HL-60 (cell line): ENCODE measurements around the gene H2AZ1.

Experiments used
- REST ChIP-seq: IDR thresholded peaks from 2 replicates; pipeline ENCODE4 v1.6.1; 2012; ENCODE audit warnings: low read depth; ENCODE audit not compliant: insufficient replicate concordance
- SPI1 ChIP-seq: IDR thresholded peaks from 2 replicates; pipeline ENCODE4 v1.6.1; 2012; ENCODE audit warnings: low read depth, mild to moderate bottlenecking, borderline replicate concordance
- TF ChIP-seq, protein P1 (sequence below): IDR thresholded peaks from one replicate; pipeline ENCODE4 v1.5.1; 2011; ENCODE audit warnings: low read length, control low read depth, inconsistent platforms; ENCODE audit not compliant: insufficient read depth

- TF ChIP-seq, protein P1, sequence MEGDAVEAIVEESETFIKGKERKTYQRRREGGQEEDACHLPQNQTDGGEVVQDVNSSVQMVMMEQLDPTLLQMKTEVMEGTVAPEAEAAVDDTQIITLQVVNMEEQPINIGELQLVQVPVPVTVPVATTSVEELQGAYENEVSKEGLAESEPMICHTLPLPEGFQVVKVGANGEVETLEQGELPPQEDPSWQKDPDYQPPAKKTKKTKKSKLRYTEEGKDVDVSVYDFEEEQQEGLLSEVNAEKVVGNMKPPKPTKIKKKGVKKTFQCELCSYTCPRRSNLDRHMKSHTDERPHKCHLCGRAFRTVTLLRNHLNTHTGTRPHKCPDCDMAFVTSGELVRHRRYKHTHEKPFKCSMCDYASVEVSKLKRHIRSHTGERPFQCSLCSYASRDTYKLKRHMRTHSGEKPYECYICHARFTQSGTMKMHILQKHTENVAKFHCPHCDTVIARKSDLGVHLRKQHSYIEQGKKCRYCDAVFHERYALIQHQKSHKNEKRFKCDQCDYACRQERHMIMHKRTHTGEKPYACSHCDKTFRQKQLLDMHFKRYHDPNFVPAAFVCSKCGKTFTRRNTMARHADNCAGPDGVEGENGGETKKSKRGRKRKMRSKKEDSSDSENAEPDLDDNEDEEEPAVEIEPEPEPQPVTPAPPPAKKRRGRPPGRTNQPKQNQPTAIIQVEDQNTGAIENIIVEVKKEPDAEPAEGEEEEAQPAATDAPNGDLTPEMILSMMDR: no peak
- TF ChIP-seq REST (no peak), SPI1 (no peak)
Observed at GRCh38 chr4:99960648-99961047, 10.6 kb upstream of the H2AZ1 start.
